Loucy (cell line): ENCODE results near the gene ORAI3.

Experiments used
- CTCF ChIP-seq: fragments of 200-600 bp; sonication (generic); conservative IDR thresholded peaks from 2 replicates; pipeline ENCODE4 v1.5.1; 2014; ENCODE audit warnings: mild to moderate bottlenecking, antibody characterized with exemption, low read length
- EZH2phosphoT487 ChIP-seq: fragments of 200-600 bp; IDR thresholded peaks from 2 replicates; pipeline ENCODE4 v1.6.1; 2018; ENCODE audit warnings: antibody characterized with exemption, mild to moderate bottlenecking, moderate library complexity, borderline replicate concordance

- TF ChIP-seq CTCF (no peak), EZH2phosphoT487 (no peak)
Measured at GRCh38 chr16:31001507-31002249, 52.8 kb downstream of the ORAI3 start.
